ENCODE data around the gene TSPEAR. TPM values are rescaled to one million over a fixed set of nuclear protein-coding genes. Genes with fewer than 3 reads are reported as not detected.

TSPEAR gene
- total RNA-seq, 1 donor from 2014 or later, result not detected

DNA sequence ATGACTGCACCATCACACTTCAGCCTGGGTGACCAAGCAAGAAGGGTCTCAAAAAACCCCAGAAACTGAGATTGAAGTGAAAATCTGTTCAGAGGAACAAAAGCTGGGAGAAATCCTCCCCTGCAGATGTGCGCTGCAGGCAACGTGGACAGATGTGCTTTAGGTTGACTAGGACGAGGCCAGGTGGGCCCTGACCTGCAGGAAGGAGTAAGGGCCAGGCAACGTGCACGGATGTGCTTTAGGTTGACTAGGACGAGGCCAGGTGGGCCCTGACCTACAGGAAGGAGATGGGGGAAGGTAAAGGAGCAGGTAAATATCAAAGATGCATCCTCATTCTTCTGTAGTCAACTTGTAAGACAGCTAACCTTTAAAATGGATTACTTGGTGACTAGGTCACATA lies 26.9 kb downstream of the TSPEAR start:
- Histone ChIP-seq H3K4me3 (ENCODE audit: low read depth, low read length) (no peak overlapping the region), H3K27me3 (ENCODE audit: control insufficient read depth, insufficient read depth, low read length) (peaks cover 10% of the 10 kb centered on the region), H3K36me3 (ENCODE audit: control insufficient read depth, insufficient read depth, low read length) (no peaks in the 10 kb centered on the region)
- TF ChIP-seq, protein P1, sequence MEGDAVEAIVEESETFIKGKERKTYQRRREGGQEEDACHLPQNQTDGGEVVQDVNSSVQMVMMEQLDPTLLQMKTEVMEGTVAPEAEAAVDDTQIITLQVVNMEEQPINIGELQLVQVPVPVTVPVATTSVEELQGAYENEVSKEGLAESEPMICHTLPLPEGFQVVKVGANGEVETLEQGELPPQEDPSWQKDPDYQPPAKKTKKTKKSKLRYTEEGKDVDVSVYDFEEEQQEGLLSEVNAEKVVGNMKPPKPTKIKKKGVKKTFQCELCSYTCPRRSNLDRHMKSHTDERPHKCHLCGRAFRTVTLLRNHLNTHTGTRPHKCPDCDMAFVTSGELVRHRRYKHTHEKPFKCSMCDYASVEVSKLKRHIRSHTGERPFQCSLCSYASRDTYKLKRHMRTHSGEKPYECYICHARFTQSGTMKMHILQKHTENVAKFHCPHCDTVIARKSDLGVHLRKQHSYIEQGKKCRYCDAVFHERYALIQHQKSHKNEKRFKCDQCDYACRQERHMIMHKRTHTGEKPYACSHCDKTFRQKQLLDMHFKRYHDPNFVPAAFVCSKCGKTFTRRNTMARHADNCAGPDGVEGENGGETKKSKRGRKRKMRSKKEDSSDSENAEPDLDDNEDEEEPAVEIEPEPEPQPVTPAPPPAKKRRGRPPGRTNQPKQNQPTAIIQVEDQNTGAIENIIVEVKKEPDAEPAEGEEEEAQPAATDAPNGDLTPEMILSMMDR (IDR thresholded peaks at IDR 0.05; ENCODE audit: insufficient read depth, low read length, poor library complexity, severe bottlenecking), result no peak
- DNase-seq (ENCODE audit: low read depth), result no peak

- no peak overlapping the region for H3K4me3 ChIP-seq (ENCODE audit: low read depth, low read length)
- peaks cover 10% of the 10 kb centered on the region for H3K27me3 ChIP-seq (ENCODE audit: control insufficient read depth, insufficient read depth, low read length)
- H3K36me3 ChIP-seq (ENCODE audit: control insufficient read depth, insufficient read depth, low read length), result no peaks in the 10 kb centered on the region
- no peak for DNase-seq (ENCODE audit: low read depth)
- TF ChIP-seq, protein P1 (IDR thresholded peaks at IDR 0.05; ENCODE audit: insufficient read depth, low read length, poor library complexity, severe bottlenecking), result no peak
Measured at GRCh38 chr21:44684077-44684476, 27.3 kb downstream of the TSPEAR start.

- Histone ChIP-seq H3K4me3 (ENCODE audit: low read depth, low read length) (no peak overlapping the region), H3K36me3 (ENCODE audit: control insufficient read depth, insufficient read depth, low read length) (no peaks in the 10 kb centered on the region), H3K27me3 (ENCODE audit: control insufficient read depth, insufficient read depth, low read length) (peaks cover 10% of the 10 kb centered on the region)
- DNase-seq (ENCODE audit: low read depth), result no peak
- TF ChIP-seq, protein P1 (IDR thresholded peaks at IDR 0.05; ENCODE audit: insufficient read depth, low read length, poor library complexity, severe bottlenecking), result no peak
Measured at GRCh38 chr21:44682580-44683151, 28.7 kb downstream of the TSPEAR start.

GRCh38 chr21:44681861-44682579 lies 29.4 kb downstream of the TSPEAR start, which contains the start of gene KRTAP12-1:
Gene KRTAP12-1 (minus strand): TSS chr21:44682163. CDS start chr21:44682123, 40 bp downstream.
- H3K27me3 ChIP-seq (ENCODE audit: control insufficient read depth, insufficient read depth, low read length), result peaks cover 7% of the 10 kb centered on the region
- DNase-seq (ENCODE audit: low read depth), result no peak
- no peak within 1 kb of the TSS for H3K4me3 ChIP-seq (ENCODE audit: low read depth, low read length)
- H3K36me3 ChIP-seq (ENCODE audit: control insufficient read depth, insufficient read depth, low read length), result no peaks in the 10 kb centered on the region
- TF ChIP-seq, protein P1 (IDR thresholded peaks at IDR 0.05; ENCODE audit: insufficient read depth, low read length, poor library complexity, severe bottlenecking), result no peak

DNA sequence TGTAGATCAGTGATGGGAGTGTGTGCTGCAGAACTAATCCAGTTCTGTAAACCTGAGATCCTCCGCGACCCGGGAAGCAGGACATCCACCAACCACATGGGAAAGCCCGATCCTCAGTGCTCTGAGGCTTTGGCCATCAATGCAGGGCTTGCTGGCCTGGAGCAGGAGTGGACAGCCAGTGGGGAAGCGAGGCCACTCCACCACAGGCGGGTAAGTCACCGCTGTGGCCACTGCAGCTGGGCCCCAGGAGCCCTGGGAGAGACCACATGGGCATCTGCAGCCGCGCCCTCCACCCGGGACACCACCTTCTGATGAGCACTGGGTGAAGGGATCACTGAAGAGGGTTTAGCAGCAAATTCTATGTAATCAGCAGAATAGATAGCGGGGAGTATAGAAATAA lies 30.2 kb downstream of the TSPEAR start:
- no peak overlapping the region for H3K4me3 ChIP-seq (ENCODE audit: low read depth, low read length)
- peaks cover 4% of the 10 kb centered on the region for H3K27me3 ChIP-seq (ENCODE audit: control insufficient read depth, insufficient read depth, low read length)
- no peak for DNase-seq (ENCODE audit: low read depth)
- TF ChIP-seq, protein P1 (IDR thresholded peaks at IDR 0.05; ENCODE audit: insufficient read depth, low read length, poor library complexity, severe bottlenecking), result no peak
- no peaks in the 10 kb centered on the region for H3K36me3 ChIP-seq (ENCODE audit: control insufficient read depth, insufficient read depth, low read length)

All from kidney epithelial cell (primary cell).